Cardiac fibroblast (primary cell): ENCODE results near the gene SFT2D1.

Experiments
- DNase-seq, 2 donors: peaks; one replicate each; pipeline versions ENCODE4 v3.0.0 to v3.0.0-alpha.2; 2010; ENCODE audit warnings: low read depth in 2 of 2
- H3K4me3 ChIP-seq, 2 donors: replicated peaks in 1 of 2; 1 replicate in 1 of 2; 2 replicates in 1 of 2; pipeline ENCODE4 v1.5.1; 2011; ENCODE audit warnings: low read depth in 2 of 2, low read length in 2 of 2, mild to moderate bottlenecking in 2 of 2, moderate library complexity in 1 of 2
- TF ChIP-seq, protein P1 (sequence below): IDR thresholded peaks from one replicate; pipeline ENCODE4 v1.5.1; 2011; ENCODE audit warnings: low read depth, mild to moderate bottlenecking, low read length, inconsistent platforms

SFT2D1 gene

GRCh38 chr6:166379103-166379586 lies 36.8 kb upstream of the SFT2D1 start:
- TF ChIP-seq, protein P1, sequence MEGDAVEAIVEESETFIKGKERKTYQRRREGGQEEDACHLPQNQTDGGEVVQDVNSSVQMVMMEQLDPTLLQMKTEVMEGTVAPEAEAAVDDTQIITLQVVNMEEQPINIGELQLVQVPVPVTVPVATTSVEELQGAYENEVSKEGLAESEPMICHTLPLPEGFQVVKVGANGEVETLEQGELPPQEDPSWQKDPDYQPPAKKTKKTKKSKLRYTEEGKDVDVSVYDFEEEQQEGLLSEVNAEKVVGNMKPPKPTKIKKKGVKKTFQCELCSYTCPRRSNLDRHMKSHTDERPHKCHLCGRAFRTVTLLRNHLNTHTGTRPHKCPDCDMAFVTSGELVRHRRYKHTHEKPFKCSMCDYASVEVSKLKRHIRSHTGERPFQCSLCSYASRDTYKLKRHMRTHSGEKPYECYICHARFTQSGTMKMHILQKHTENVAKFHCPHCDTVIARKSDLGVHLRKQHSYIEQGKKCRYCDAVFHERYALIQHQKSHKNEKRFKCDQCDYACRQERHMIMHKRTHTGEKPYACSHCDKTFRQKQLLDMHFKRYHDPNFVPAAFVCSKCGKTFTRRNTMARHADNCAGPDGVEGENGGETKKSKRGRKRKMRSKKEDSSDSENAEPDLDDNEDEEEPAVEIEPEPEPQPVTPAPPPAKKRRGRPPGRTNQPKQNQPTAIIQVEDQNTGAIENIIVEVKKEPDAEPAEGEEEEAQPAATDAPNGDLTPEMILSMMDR, result no peak
- DNase-seq, result no peak
- no peak overlapping the region for H3K4me3 ChIP-seq

DNA sequence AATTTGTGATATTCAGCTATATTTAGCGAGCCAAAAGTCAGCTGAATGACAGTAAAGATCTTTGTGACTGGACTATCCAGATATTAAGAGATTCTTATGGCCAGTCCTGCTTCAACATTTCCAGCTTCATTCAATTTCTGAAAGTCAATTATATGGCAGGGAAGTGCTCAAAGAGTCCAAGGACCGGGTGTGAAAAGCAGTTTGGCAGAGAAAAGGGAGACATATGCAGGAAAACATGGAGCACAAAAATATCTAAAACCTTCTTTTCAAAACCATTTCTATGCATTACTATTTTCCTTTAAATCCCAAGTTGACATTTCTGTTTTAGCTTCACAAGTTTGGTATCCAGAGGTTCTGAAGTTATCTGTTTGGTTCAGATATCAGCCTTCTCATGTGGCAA lies 35.4 kb upstream of the SFT2D1 start:
- no peak overlapping the region for H3K4me3 ChIP-seq
- TF ChIP-seq, protein P1, result no peak
- DNase-seq, result no peak

GRCh38 chr6:166375013-166375412 lies 32.7 kb upstream of the SFT2D1 start:
- TF ChIP-seq, protein P1, result no peak
- no peak for DNase-seq
- H3K4me3 ChIP-seq, result no peak overlapping the region

GRCh38 chr6:166370489-166370888 lies 28.1 kb upstream of the SFT2D1 start:
- TF ChIP-seq, protein P1, result no peak
- no peak overlapping the region for H3K4me3 ChIP-seq

GRCh38 chr6:166369782-166370181 lies 27.4 kb upstream of the SFT2D1 start:
- TF ChIP-seq, protein P1, result no peak
- DNase-seq, result no peak
- H3K4me3 ChIP-seq, result no peak overlapping the region

More at GRCh38 chr6:166370489-166370888, 28.1 kb upstream of the SFT2D1 start:
- no peak for DNase-seq

- H3K4me3 ChIP-seq, result no peak overlapping the region
- DNase-seq, result peak in 1 of 2 donors; percentile 4
- TF ChIP-seq, protein P1, result no peak
Observed at GRCh38 chr6:166366921-166367320, 24.6 kb upstream of the SFT2D1 start.

GRCh38 chr6:166365806-166366205 lies 23.5 kb upstream of the SFT2D1 start:
- peak in 1 of 2 donors; percentile 15 for DNase-seq
- TF ChIP-seq, protein P1, result no peak
- H3K4me3 ChIP-seq, result no peak overlapping the region
